ENCODE results near the gene GALR1. TPM values are rescaled to one million over a fixed set of nuclear protein-coding genes. Genes with fewer than 3 reads are reported as not detected.

The GALR1 gene
- total RNA-seq, 1 experiment from 2014 or later: not detected

DNA sequence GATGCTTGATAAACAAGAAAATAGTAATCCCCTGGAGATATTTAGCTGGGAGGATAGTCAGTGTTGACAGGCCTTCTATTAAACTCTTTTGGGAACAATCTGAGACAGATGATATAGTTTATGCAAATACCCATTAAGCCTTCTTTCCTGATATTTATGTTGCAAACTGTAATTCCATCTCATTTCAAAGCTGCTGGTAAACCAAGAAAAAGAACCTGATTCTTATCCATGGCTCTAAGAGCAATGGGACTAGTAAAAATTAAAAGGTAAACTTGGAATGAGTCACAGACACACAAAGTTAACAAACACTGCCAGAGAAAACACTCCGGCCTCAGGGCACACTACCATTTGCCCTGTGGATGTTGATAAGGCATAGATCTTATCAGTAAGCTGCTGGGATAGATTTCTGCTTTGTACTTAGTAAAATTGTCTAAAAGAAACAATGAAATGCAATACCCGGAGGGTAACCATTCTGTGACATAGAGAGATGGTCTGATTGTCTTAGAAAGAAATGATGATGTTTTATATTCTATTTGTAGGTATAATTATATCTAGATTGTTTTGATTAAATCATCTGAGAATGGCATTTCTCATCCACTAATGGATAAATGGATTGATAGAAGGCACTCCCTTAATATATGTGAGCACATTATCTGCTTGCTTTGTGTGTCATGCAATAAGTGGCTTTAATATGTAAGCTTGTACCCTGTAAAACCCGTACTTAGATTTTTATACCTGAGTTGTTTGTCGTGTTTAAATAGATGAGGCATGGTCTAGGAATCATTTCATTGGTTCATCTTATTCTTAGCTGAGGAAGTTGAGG is 13.2 kb downstream of the GALR1 start:
- BruUV-seq (replicated peaks): no TSS peak

DNA sequence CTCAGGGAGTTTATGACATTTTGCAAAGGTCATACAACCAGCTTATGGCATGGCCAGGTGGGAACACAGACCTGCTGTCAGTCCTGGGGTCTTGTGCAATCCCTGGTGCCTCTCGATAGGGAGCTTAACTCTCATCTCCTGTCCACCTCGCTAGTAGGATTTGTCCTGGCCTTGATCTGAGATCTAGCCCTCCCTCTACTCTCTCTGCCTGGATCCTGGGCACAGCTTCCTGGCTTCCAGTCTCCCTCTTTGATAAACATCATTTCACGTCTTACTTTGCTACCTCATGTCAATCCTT is 13.8 kb downstream of the GALR1 start:
- POLR2A ChIA-PET: no interaction called here
- H3K9me3 ChIP-seq: no peaks in the 10 kb centered on the region
- H3K4me3 ChIP-seq (ENCODE audit: low read depth, low read length): no peak overlapping the region
- no peak for DNase-seq
- Mint-ChIP-seq H3K27ac (ENCODE audit: unreplicated experiment) (no peak overlapping the region), H3K4me3 (ENCODE audit: unreplicated experiment) (no peak overlapping the region), H3K36me3 (ENCODE audit: insufficient read depth, unreplicated experiment) (no peaks in the 10 kb centered on the region), H3K4me1 (ENCODE audit: low read depth, unreplicated experiment) (no peaks in the 10 kb centered on the region), H3K9me3 (ENCODE audit: unreplicated experiment) (no peaks in the 10 kb centered on the region), H3K27me3 (ENCODE audit: insufficient read depth, unreplicated experiment) (no peaks in the 10 kb centered on the region)
- no peaks in the 10 kb centered on the region for H3K4me1 ChIP-seq
- CTCF ChIA-PET: no interaction called here
- BruUV-seq (replicated peaks): no TSS peak
- TF ChIP-seq, protein P1, sequence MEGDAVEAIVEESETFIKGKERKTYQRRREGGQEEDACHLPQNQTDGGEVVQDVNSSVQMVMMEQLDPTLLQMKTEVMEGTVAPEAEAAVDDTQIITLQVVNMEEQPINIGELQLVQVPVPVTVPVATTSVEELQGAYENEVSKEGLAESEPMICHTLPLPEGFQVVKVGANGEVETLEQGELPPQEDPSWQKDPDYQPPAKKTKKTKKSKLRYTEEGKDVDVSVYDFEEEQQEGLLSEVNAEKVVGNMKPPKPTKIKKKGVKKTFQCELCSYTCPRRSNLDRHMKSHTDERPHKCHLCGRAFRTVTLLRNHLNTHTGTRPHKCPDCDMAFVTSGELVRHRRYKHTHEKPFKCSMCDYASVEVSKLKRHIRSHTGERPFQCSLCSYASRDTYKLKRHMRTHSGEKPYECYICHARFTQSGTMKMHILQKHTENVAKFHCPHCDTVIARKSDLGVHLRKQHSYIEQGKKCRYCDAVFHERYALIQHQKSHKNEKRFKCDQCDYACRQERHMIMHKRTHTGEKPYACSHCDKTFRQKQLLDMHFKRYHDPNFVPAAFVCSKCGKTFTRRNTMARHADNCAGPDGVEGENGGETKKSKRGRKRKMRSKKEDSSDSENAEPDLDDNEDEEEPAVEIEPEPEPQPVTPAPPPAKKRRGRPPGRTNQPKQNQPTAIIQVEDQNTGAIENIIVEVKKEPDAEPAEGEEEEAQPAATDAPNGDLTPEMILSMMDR (IDR thresholded peaks at IDR 0.05; ENCODE audit: insufficient read depth in 1 of 2, low read depth in 1 of 2, low read length in 1 of 2, severe bottlenecking in 1 of 2, unreplicated experiment in 1 of 2): no peak
- no peaks in the 10 kb centered on the region for H3K27me3 ChIP-seq (replicated peaks; ENCODE audit: control insufficient read depth, insufficient read depth, low read length)
- H3K36me3 ChIP-seq (ENCODE audit: control insufficient read depth, insufficient read depth, low read length): no peaks in the 10 kb centered on the region
- intact Hi-C loops (cut with micrococcal nuclease; ENCODE audit: unreplicated experiment): no loop called here

More for the DNA sequence above, 13.2 kb downstream of the GALR1 start:
- H3K27me3 ChIP-seq (replicated peaks; ENCODE audit: control insufficient read depth, insufficient read depth, low read length): no peaks in the 10 kb centered on the region
- no peaks in the 10 kb centered on the region for H3K27me3 Mint-ChIP-seq (ENCODE audit: insufficient read depth, unreplicated experiment)
- H3K9me3 ChIP-seq: no peaks in the 10 kb centered on the region
- DNase-seq: peak; percentile 1 to 33
- H3K4me3 Mint-ChIP-seq (ENCODE audit: unreplicated experiment): no peak overlapping the region
- POLR2A ChIA-PET: no interaction called here
- TF ChIP-seq, protein P1 (IDR thresholded peaks at IDR 0.05; ENCODE audit: insufficient read depth in 1 of 2, low read depth in 1 of 2, low read length in 1 of 2, severe bottlenecking in 1 of 2, unreplicated experiment in 1 of 2): no peak
- H3K36me3 ChIP-seq (ENCODE audit: control insufficient read depth, insufficient read depth, low read length): no peaks in the 10 kb centered on the region
- intact Hi-C loops (cut with micrococcal nuclease; ENCODE audit: unreplicated experiment): no loop called here
- no peaks in the 10 kb centered on the region for H3K4me1 Mint-ChIP-seq (ENCODE audit: low read depth, unreplicated experiment)
- no peak overlapping the region for H3K4me3 ChIP-seq (ENCODE audit: low read depth, low read length)
- no peaks in the 10 kb centered on the region for H3K9me3 Mint-ChIP-seq (ENCODE audit: unreplicated experiment)
- CTCF ChIA-PET: no interaction called here
- no peaks in the 10 kb centered on the region for H3K36me3 Mint-ChIP-seq (ENCODE audit: insufficient read depth, unreplicated experiment)
- H3K27ac Mint-ChIP-seq (ENCODE audit: unreplicated experiment): no peak overlapping the region
- no peaks in the 10 kb centered on the region for H3K4me1 ChIP-seq

DNA sequence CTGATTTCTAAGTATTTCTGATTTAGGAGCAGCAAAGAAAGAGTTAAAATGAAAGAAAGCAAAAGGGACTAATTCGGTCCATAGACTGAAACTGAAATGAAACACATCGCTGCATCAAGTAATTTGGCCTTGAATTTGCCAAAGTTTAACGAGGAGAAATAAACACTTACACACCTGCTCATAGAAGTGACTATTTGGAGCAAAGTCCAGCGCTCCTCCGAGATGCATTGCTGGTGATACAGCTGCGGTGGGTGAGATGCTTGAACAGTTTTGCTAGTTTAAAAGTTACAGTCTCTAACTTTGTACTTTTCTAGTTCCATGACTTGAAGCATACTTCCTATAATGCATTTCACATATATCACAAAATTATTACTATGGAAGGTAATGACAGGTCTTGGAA is 18.3 kb downstream of the GALR1 start:
- no TSS peak for BruUV-seq (replicated peaks)
- no peaks in the 10 kb centered on the region for H3K27me3 Mint-ChIP-seq (ENCODE audit: insufficient read depth, unreplicated experiment)
- no peak overlapping the region for H3K4me3 ChIP-seq (ENCODE audit: low read depth, low read length)
- no peaks in the 10 kb centered on the region for H3K27me3 ChIP-seq (replicated peaks; ENCODE audit: control insufficient read depth, insufficient read depth, low read length)
- ChIA-PET POLR2A (no interaction called here), CTCF (no interaction called here)
- no peaks in the 10 kb centered on the region for H3K4me1 ChIP-seq
- no peak for DNase-seq
- H3K36me3 ChIP-seq (ENCODE audit: control insufficient read depth, insufficient read depth, low read length): no peaks in the 10 kb centered on the region
- H3K36me3 Mint-ChIP-seq (ENCODE audit: insufficient read depth, unreplicated experiment): no peaks in the 10 kb centered on the region
- no peak overlapping the region for H3K27ac Mint-ChIP-seq (ENCODE audit: unreplicated experiment)
- no peaks in the 10 kb centered on the region for H3K4me1 Mint-ChIP-seq (ENCODE audit: low read depth, unreplicated experiment)
- no peaks in the 10 kb centered on the region for H3K9me3 Mint-ChIP-seq (ENCODE audit: unreplicated experiment)
- TF ChIP-seq, protein P1 (IDR thresholded peaks at IDR 0.05; ENCODE audit: insufficient read depth in 1 of 2, low read depth in 1 of 2, low read length in 1 of 2, severe bottlenecking in 1 of 2, unreplicated experiment in 1 of 2): no peak
- H3K9me3 ChIP-seq: no peaks in the 10 kb centered on the region
- no peak overlapping the region for H3K4me3 Mint-ChIP-seq (ENCODE audit: unreplicated experiment)
- intact Hi-C loops (cut with micrococcal nuclease; ENCODE audit: unreplicated experiment): no loop called here

Measured in Caco-2 (cell line).